ENCODE measurements around the gene NCOA1. TPM values are rescaled to one million over a fixed set of nuclear protein-coding genes. Genes with fewer than 3 reads are reported as not detected.

NCOA1 gene
- polyA plus RNA-seq, 1 of the 3 experiments (the other 2 are of a cell fraction) = 10.7 TPM

DNA sequence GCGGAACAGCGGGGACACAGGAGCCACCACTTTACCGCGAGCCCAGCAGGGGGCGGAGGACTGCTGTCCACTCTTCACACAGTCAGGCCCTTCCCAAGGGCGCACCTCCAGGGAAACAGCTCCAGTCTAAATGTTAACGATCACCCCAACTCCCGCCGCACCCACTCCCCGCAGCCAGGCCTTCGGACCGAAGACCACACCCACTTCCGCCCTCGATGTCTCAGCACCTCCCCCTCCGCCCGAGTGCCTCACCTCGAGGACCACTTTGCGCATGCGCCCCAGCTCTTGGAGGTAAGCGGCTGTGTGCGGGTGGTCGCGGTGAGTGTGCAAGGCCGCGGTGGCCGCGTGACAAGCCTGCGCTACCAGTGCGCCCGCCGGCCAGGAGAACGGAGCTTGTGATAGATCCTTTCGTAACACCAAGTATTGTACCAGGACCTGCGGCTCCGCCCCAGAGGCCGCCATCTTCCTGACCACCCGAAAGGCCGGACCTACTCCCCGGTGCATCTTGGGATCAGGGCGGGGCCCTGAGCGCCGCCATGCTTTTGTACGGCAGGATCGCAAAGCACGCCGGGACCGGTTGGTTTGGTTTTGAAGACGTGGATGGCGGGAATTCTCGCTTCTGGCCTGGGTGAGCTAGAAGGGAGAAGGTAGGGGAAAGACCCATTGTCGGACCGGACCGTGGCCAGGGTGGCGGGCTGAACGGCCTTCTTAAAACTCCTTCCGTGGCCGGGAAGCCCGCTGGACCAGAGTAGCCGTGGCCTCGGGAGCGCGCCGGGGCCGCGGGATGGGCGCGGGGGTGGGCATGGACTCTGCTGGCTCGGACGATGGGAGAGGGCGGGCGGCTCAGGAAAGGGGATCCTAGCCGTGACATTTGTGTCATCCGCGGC, 302.1 kb downstream of the NCOA1 start, which contains the start of the genes CENPO and PTRHD1 (continued):
- TF ChIP-seq, protein P1, sequence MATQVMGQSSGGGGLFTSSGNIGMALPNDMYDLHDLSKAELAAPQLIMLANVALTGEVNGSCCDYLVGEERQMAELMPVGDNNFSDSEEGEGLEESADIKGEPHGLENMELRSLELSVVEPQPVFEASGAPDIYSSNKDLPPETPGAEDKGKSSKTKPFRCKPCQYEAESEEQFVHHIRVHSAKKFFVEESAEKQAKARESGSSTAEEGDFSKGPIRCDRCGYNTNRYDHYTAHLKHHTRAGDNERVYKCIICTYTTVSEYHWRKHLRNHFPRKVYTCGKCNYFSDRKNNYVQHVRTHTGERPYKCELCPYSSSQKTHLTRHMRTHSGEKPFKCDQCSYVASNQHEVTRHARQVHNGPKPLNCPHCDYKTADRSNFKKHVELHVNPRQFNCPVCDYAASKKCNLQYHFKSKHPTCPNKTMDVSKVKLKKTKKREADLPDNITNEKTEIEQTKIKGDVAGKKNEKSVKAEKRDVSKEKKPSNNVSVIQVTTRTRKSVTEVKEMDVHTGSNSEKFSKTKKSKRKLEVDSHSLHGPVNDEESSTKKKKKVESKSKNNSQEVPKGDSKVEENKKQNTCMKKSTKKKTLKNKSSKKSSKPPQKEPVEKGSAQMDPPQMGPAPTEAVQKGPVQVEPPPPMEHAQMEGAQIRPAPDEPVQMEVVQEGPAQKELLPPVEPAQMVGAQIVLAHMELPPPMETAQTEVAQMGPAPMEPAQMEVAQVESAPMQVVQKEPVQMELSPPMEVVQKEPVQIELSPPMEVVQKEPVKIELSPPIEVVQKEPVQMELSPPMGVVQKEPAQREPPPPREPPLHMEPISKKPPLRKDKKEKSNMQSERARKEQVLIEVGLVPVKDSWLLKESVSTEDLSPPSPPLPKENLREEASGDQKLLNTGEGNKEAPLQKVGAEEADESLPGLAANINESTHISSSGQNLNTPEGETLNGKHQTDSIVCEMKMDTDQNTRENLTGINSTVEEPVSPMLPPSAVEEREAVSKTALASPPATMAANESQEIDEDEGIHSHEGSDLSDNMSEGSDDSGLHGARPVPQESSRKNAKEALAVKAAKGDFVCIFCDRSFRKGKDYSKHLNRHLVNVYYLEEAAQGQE (IDR thresholded peaks at IDR 0.05; ENCODE audit: low read depth, low read length) = peak; percentile 63
- TF ChIP-seq EZH2phosphoT487 (IDR thresholded peaks at IDR 0.05; ENCODE audit: borderline replicate concordance, low read depth) = no peak
- peak; percentile 70; the same call in 1 of the 2 replicates for TF ChIP-seq FOXJ3 (CRISPR knock-in tag; IDR thresholded peaks at IDR 0.05)
- peak; percentile 54 for TF ChIP-seq GABPA (IDR thresholded peaks at IDR 0.05; ENCODE audit: low read depth)
- TF ChIP-seq, protein P2, sequence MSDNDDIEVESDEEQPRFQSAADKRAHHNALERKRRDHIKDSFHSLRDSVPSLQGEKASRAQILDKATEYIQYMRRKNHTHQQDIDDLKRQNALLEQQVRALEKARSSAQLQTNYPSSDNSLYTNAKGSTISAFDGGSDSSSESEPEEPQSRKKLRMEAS (IDR thresholded peaks at IDR 0.05; ENCODE audit: low read depth) = peak; percentile 65
- TF ChIP-seq USF1 (IDR thresholded peaks at IDR 0.05; ENCODE audit: borderline replicate concordance, low read depth) = no peak
- TF ChIP-seq RXRA (IDR thresholded peaks at IDR 0.05; ENCODE audit: borderline replicate concordance, low read depth) = no peak
- peak; percentile 45; the same call in 1 of the 2 replicates for TF ChIP-seq ELF1 (IDR thresholded peaks at IDR 0.05)
- no peak; a peak in 2 of 4 replicates for TF ChIP-seq EP300 (IDR thresholded peaks at IDR 0.05; ENCODE audit: borderline replicate concordance in 1 of 2, low read depth in 1 of 2, low read length in 1 of 2)
- peak; percentile 87 for TF ChIP-seq MXI1 (IDR thresholded peaks at IDR 0.05; ENCODE audit: low read depth, low read length)
- TF ChIP-seq, protein P3, sequence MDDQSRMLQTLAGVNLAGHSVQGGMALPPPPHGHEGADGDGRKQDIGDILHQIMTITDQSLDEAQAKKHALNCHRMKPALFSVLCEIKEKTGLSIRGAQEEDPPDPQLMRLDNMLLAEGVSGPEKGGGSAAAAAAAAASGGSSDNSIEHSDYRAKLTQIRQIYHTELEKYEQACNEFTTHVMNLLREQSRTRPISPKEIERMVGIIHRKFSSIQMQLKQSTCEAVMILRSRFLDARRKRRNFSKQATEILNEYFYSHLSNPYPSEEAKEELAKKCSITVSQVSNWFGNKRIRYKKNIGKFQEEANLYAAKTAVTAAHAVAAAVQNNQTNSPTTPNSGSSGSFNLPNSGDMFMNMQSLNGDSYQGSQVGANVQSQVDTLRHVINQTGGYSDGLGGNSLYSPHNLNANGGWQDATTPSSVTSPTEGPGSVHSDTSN (IDR thresholded peaks at IDR 0.05) = peak; percentile 4; the same call in 1 of the 2 replicates
- TF ChIP-seq IRF3 (IDR thresholded peaks at IDR 0.05; ENCODE audit: low read depth, low read length) = no peak
- peak; percentile 52; the same call in 1 of the 2 replicates for TF ChIP-seq SMC3 (IDR thresholded peaks at IDR 0.05; ENCODE audit: low read depth, low read length)
- no peak for TF ChIP-seq NFIC (IDR thresholded peaks at IDR 0.05; ENCODE audit: borderline replicate concordance)
